Hepatocyte (in vitro differentiated cells): ENCODE measurements around the gene CTDSP2. TPM values are rescaled to one million over a fixed set of nuclear protein-coding genes. Genes with fewer than 3 reads are reported as not detected.

Experiments used
- DNase-seq: peaks from one replicate; pipeline ENCODE4 v3.0.0-alpha.2; 2016; ENCODE audit warnings: low spot score
- H2AFZ ChIP-seq: fragments of 200-600 bp; sonication (generic); 2 replicates; pipeline ENCODE4 v1.6.0; 2016; ENCODE audit warnings: antibody characterized with exemption, mild to moderate bottlenecking
- H3K27ac ChIP-seq: fragments of 200-600 bp; sonication (generic); 2 replicates; pipeline ENCODE4 v1.5.1; 2016; ENCODE audit warnings: mild to moderate bottlenecking
- H3K27me3 ChIP-seq: fragments of 200-600 bp; sonication (generic); 2 replicates; pipeline ENCODE4 v1.6.1; 2016
- H3K36me3 ChIP-seq: fragments of 200-600 bp; sonication (generic); replicated peaks from 2 replicates; pipeline ENCODE4 v1.5.1; 2016; ENCODE audit warnings: low read depth; ENCODE audit not compliant: insufficient read depth
- H3K4me1 ChIP-seq: fragments of 200-600 bp; sonication (generic); 2 replicates; pipeline ENCODE4 v1.5.1; 2016; ENCODE audit warnings: mild to moderate bottlenecking, moderate library complexity; ENCODE audit not compliant: insufficient read depth
- H3K4me2 ChIP-seq: fragments of 200-600 bp; sonication (generic); 2 replicates; pipeline ENCODE4 v1.6.0; 2016
- H3K4me3 ChIP-seq: fragments of 200-600 bp; sonication (generic); 2 replicates; pipeline ENCODE4 v1.5.1; 2016; ENCODE audit warnings: mild to moderate bottlenecking
- H3K79me2 ChIP-seq: fragments of 200-600 bp; sonication (generic); 2 replicates; pipeline ENCODE4 v1.6.0; 2017; ENCODE audit warnings: mild to moderate bottlenecking
- H3K9me2 ChIP-seq: fragments of 200-600 bp; sonication (generic); replicated peaks from 2 replicates; pipeline ENCODE4 v1.6.0; 2017; ENCODE audit warnings: mild to moderate bottlenecking; ENCODE audit not compliant: insufficient read depth
- H3K9me3 ChIP-seq: fragments of 200-600 bp; sonication (generic); 2 replicates; pipeline ENCODE4 v1.5.1; 2016; ENCODE audit warnings: low read depth, mild to moderate bottlenecking
- H4K20me1 ChIP-seq: fragments of 200-600 bp; sonication (generic); 2 replicates; pipeline ENCODE4 v1.6.0; 2016; ENCODE audit warnings: mild to moderate bottlenecking; ENCODE audit not compliant: insufficient read depth, poor library complexity, severe bottlenecking
- CTCF ChIP-seq: fragments of 200-600 bp; sonication (generic); IDR thresholded peaks from 2 replicates; pipeline ENCODE4 v1.5.1; 2016; ENCODE audit warnings: antibody characterized with exemption, mild to moderate bottlenecking; ENCODE audit not compliant: poor library complexity
- EZH2 ChIP-seq: fragments of 200-600 bp; sonication (generic); IDR thresholded peaks from 2 replicates; pipeline ENCODE4 v1.6.1; 2016; ENCODE audit warnings: antibody characterized with exemption, mild to moderate bottlenecking, borderline replicate concordance
- EZH2phosphoT487 ChIP-seq: fragments of 200-600 bp; sonication (generic); IDR thresholded peaks from one replicate; pipeline ENCODE4 v1.6.1; 2018; ENCODE audit warnings: antibody characterized with exemption, mild to moderate bottlenecking, low read depth, moderate library complexity; ENCODE audit not compliant: unreplicated experiment, severe bottlenecking
- WGBS: methylation state at CpG from one replicate; pipeline ENCODE4 v1.1.6; 2016; ENCODE audit warnings: low lambda C conversion rate; ENCODE audit errors: missing lambda C conversion rate; 5-methylcytosine and 5-hydroxymethylcytosine counted together
- polyA plus RNA-seq: library from polyadenylated mRNA; unstranded; fragments of >200 nt; fragmentation: Nextera tagmentation; extraction: Ambion mirVana; gene quantifications from 2 replicates; pipeline ENCODE4 v1.2.1, GENCODE V29; 2016
- total RNA-seq: library from RNA; depleted of rRNA; stranded (reverse); fragments of >200 nt; gene quantifications from 2 replicates; pipeline ENCODE4 v1.2.3, GENCODE V29; 2014

The CTDSP2 gene
- total and polyA plus RNA-seq, 2 experiments from 2014 or later: 75.9 to 96.8 TPM

GRCh38 chr12:57894399-57895292 is 48.1 kb upstream of the CTDSP2 start:
- Histone ChIP-seq H3K4me3 (no peak overlapping the region), H3K36me3 (no peaks in the 10 kb centered on the region), H3K9me2 (no peaks in the 10 kb centered on the region), H3K27ac (peak overlapping the region; percentile 86), H3K4me2 (peak overlapping the region; percentile 88), H4K20me1 (no peaks in the 10 kb centered on the region), H3K27me3 (no peaks in the 10 kb centered on the region), H2AFZ (peak overlapping the region; percentile 1), H3K4me1 (peaks cover 73% of the 10 kb centered on the region), H3K79me2 (peaks cover 15% of the 10 kb centered on the region), H3K9me3 (no peaks in the 10 kb centered on the region)
- WGBS: 85% methylated on average over 6 of the region's 6 CpGs
- TF ChIP-seq CTCF (no peak), EZH2phosphoT487 (no peak), EZH2 (no peak)
- DNase-seq: no peak

GRCh38 chr12:57893431-57894353 is 47.2 kb upstream of the CTDSP2 start:
- Histone ChIP-seq H3K36me3 (no peaks in the 10 kb centered on the region), H2AFZ (peak overlapping the region; percentile 1), H3K9me3 (no peaks in the 10 kb centered on the region), H4K20me1 (no peaks in the 10 kb centered on the region), H3K27ac (peak overlapping the region; percentile 86), H3K9me2 (no peaks in the 10 kb centered on the region), H3K4me2 (peak overlapping the region; percentile 88), H3K79me2 (peaks cover 15% of the 10 kb centered on the region), H3K4me3 (no peak overlapping the region), H3K27me3 (no peaks in the 10 kb centered on the region), H3K4me1 (peaks cover 71% of the 10 kb centered on the region)
- peak; percentile 94 for DNase-seq
- WGBS: 31% methylated on average over 13 of the region's 13 CpGs
- TF ChIP-seq CTCF (no peak), EZH2 (no peak), EZH2phosphoT487 (no peak)

GRCh38 chr12:57892232-57892972 is 45.9 kb upstream of the CTDSP2 start:
- Histone ChIP-seq H3K4me3 (no peak overlapping the region), H3K9me3 (no peaks in the 10 kb centered on the region), H3K9me2 (no peaks in the 10 kb centered on the region), H3K4me2 (peak overlapping the region; percentile 35), H3K27ac (peak overlapping the region; percentile 86), H3K27me3 (no peaks in the 10 kb centered on the region), H3K4me1 (peaks cover 69% of the 10 kb centered on the region), H3K36me3 (no peaks in the 10 kb centered on the region), H4K20me1 (no peaks in the 10 kb centered on the region), H3K79me2 (peaks cover 6% of the 10 kb centered on the region), H2AFZ (no peak overlapping the region)
- no peak for TF ChIP-seq EZH2phosphoT487
- no peak for TF ChIP-seq EZH2
- TF ChIP-seq CTCF: no peak
- no peak for DNase-seq
- WGBS: 71% methylated on average over 9 of the region's 9 CpGs
